ENCODE results near the gene RHBDD3. TPM values are rescaled to one million over a fixed set of nuclear protein-coding genes. Genes with fewer than 3 reads are reported as not detected.

The RHBDD3 gene
- polyA plus RNA-seq, 3 donors = 4.0 to 11.1 (median 4.8) TPM

- Histone ChIP-seq H3K9ac (ENCODE audit: insufficient read depth, low read length, poor library complexity, severe bottlenecking) (peak overlapping the region; percentile 99), H4K20me1 (ENCODE audit: insufficient read depth, low read length) (peaks cover 65% of the 10 kb centered on the region), H3K27ac (ENCODE audit: low read depth in 1 of 2, low read length in 2 of 2) (peak overlapping the region in 1 of 2 donors; percentile 100), H3K4me3 (replicated peaks in 1 of 3; ENCODE audit: low read depth in 2 of 3, low read length in 3 of 3) (peak overlapping the region; percentile 68 to 86 (median 80)), H3K27me3 (ENCODE audit: control insufficient read depth in 2 of 2, insufficient read depth in 2 of 2, low read length in 2 of 2) (no peaks in the 10 kb centered on the region), H2AFZ (ENCODE audit: insufficient read depth, low read depth, low read length, poor library complexity, severe bottlenecking) (no peak overlapping the region), H3K4me2 (replicated peaks; ENCODE audit: extremely low read depth, low read length, poor library complexity, severe bottlenecking) (peak overlapping the region; percentile 91), H3K36me3 (replicated peaks in 1 of 2; ENCODE audit: control insufficient read depth in 1 of 2, insufficient read depth in 2 of 2, low read length in 2 of 2) (peaks cover 31 to 46% of the 10 kb centered on the region in 2 donors), H3K9me3 (replicated peaks in 1 of 2; ENCODE audit: control insufficient read depth in 1 of 2, insufficient read depth in 1 of 2, low read length in 2 of 2) (no peaks in the 10 kb centered on the region), H3K4me1 (ENCODE audit: control insufficient read depth in 1 of 2, insufficient read depth in 2 of 2, low read length in 2 of 2) (peaks cover 33 to 41% of the 10 kb centered on the region in 2 donors), H3K79me2 (ENCODE audit: insufficient read depth, low read length) (peaks cover 80% of the 10 kb centered on the region)
- peaks cover 46% of the 10 kb centered on the region for H3K4me1 Mint-ChIP-seq
- H3K9me3 Mint-ChIP-seq = no peaks in the 10 kb centered on the region
- H3K36me3 Mint-ChIP-seq = peaks cover 37 to 40% of the 10 kb centered on the region in 2 donors
- intact Hi-C loops (cut with micrococcal nuclease) = loop anchor here (5.0 to 10.0 kb wide), 3 partner anchors 32 to 115 kb away; partner anchors contain the start of genes AP1B1 (in 1 of the 2) and GAS2L1 (in 1 of the 2)
- peak overlapping the region; percentile 88 to 100 (median 100) for H3K27ac Mint-ChIP-seq
- peak overlapping the region; percentile 93 to 98 for H3K4me3 Mint-ChIP-seq
- 13% methylated on average over 6 of the region's 13 CpGs for WGBS (ENCODE audit: insufficient coverage)
- no peak for TF ChIP-seq CTCF (IDR thresholded peaks at IDR 0.05)
- peaks cover 0 to 2% (median 0%) of the 10 kb centered on the region in 3 donors for H3K27me3 Mint-ChIP-seq (ENCODE audit: low read depth in 3 of 3)
- peak in 1 of 3 donors; percentile 32 for DNase-seq
These were observed 2.1 kb upstream of the RHBDD3 start for GRCh38 chr22:29269731-29270474.

GRCh38 chr22:29269230-29269604 lies 1.4 kb upstream of the RHBDD3 start:
- 0% methylated on average over 14 of the region's 14 CpGs for WGBS (ENCODE audit: insufficient coverage)
- H3K9me3 Mint-ChIP-seq = no peaks in the 10 kb centered on the region
- H3K36me3 ChIP-seq (replicated peaks in 1 of 2; ENCODE audit: control insufficient read depth in 1 of 2, insufficient read depth in 2 of 2, low read length in 2 of 2) = peaks cover 28 to 39% of the 10 kb centered on the region in 2 donors
- DNase-seq = peak in 1 of 3 donors; percentile 4
- no peak for TF ChIP-seq CTCF (IDR thresholded peaks at IDR 0.05)
- peaks cover 73% of the 10 kb centered on the region for H3K79me2 ChIP-seq (ENCODE audit: insufficient read depth, low read length)
- peak overlapping the region; percentile 99 for H3K9ac ChIP-seq (ENCODE audit: insufficient read depth, low read length, poor library complexity, severe bottlenecking)
- peak overlapping the region; percentile 91 for H3K4me2 ChIP-seq (replicated peaks; ENCODE audit: extremely low read depth, low read length, poor library complexity, severe bottlenecking)
- H3K4me1 ChIP-seq (ENCODE audit: control insufficient read depth in 1 of 2, insufficient read depth in 2 of 2, low read length in 2 of 2) = peaks cover 33 to 41% of the 10 kb centered on the region in 2 donors
- H3K36me3 Mint-ChIP-seq = peaks cover 34 to 37% of the 10 kb centered on the region in 2 donors
- peaks cover 58% of the 10 kb centered on the region for H4K20me1 ChIP-seq (ENCODE audit: insufficient read depth, low read length)
- H3K27ac Mint-ChIP-seq = peak overlapping the region; percentile 89 to 100 (median 100)
- peaks cover 0 to 2% (median 0%) of the 10 kb centered on the region in 3 donors for H3K27me3 Mint-ChIP-seq (ENCODE audit: low read depth in 3 of 3)
- H3K4me3 Mint-ChIP-seq = peak overlapping the region; percentile 93 to 98
- H3K4me1 Mint-ChIP-seq = peaks cover 46% of the 10 kb centered on the region
- H2AFZ ChIP-seq (ENCODE audit: insufficient read depth, low read depth, low read length, poor library complexity, severe bottlenecking) = no peak overlapping the region
- peak overlapping the region; percentile 86 to 100 for H3K27ac ChIP-seq (ENCODE audit: low read depth in 1 of 2, low read length in 2 of 2)
- intact Hi-C loops (cut with micrococcal nuclease) = loop anchor here (5.0 to 10.0 kb wide), 2 partner anchors 33 to 116 kb away; partner anchors contain the start of gene AP1B1 (in 1 of the 2)
- no peaks in the 10 kb centered on the region for H3K9me3 ChIP-seq (replicated peaks in 1 of 2; ENCODE audit: control insufficient read depth in 1 of 2, insufficient read depth in 1 of 2, low read length in 2 of 2)
- peak overlapping the region; percentile 68 to 86 (median 80) for H3K4me3 ChIP-seq (replicated peaks in 1 of 3; ENCODE audit: low read depth in 2 of 3, low read length in 3 of 3)
- no peaks in the 10 kb centered on the region for H3K27me3 ChIP-seq (ENCODE audit: control insufficient read depth in 2 of 2, insufficient read depth in 2 of 2, low read length in 2 of 2)

Measured in CD14-positive monocyte (primary cell).